Neutrophil (primary cell): ENCODE measurements around the gene CA10.

Experiments used
- H3K27ac ChIP-seq: fragments of 200-600 bp; sonication (generic); 2 replicates; pipeline ENCODE4 v1.5.1; 2016; ENCODE audit warnings: mild to moderate bottlenecking, moderate library complexity
- H3K27me3 ChIP-seq: fragments of 200-600 bp; sonication (generic); 2 replicates; pipeline ENCODE4 v1.6.0; 2016; ENCODE audit warnings: mild to moderate bottlenecking
- H3K36me3 ChIP-seq: fragments of 200-600 bp; sonication (generic); 2 replicates; pipeline ENCODE4 v1.5.1; 2017
- H3K4me1 ChIP-seq, 2 experiments: fragments of 200-600 bp in 1 of 2; sonication (generic) in 1 of 2; 1 replicate in 1 of 2; 2 replicates in 1 of 2; pipeline versions ENCODE4 v1.5.1 to v1.6.1; 2013 to 2016; ENCODE audit warnings: low read depth in 1 of 2, low read length in 1 of 2, mild to moderate bottlenecking in 1 of 2, moderate library complexity in 1 of 2; ENCODE audit not compliant: control insufficient read depth in 1 of 2, insufficient read depth in 1 of 2
- H3K4me3 ChIP-seq, 2 experiments: fragments of 200-600 bp in 1 of 2; sonication (generic) in 1 of 2; 1 replicate in 1 of 2; 2 replicates in 1 of 2; pipeline ENCODE4 v1.5.1; 2013 to 2016; ENCODE audit warnings: low read depth in 1 of 2, low read length in 1 of 2, mild to moderate bottlenecking in 1 of 2, moderate library complexity in 1 of 2
- H3K9me3 ChIP-seq: fragments of 200-600 bp; sonication (generic); 2 replicates; pipeline ENCODE4 v1.5.1; 2016
- TF ChIP-seq, protein P1 (sequence below): fragments of 200-600 bp; sonication (generic); IDR thresholded peaks from 2 replicates; pipeline ENCODE4 v1.5.1; 2016; ENCODE audit warnings: antibody characterized with exemption

CA10 gene

DNA sequence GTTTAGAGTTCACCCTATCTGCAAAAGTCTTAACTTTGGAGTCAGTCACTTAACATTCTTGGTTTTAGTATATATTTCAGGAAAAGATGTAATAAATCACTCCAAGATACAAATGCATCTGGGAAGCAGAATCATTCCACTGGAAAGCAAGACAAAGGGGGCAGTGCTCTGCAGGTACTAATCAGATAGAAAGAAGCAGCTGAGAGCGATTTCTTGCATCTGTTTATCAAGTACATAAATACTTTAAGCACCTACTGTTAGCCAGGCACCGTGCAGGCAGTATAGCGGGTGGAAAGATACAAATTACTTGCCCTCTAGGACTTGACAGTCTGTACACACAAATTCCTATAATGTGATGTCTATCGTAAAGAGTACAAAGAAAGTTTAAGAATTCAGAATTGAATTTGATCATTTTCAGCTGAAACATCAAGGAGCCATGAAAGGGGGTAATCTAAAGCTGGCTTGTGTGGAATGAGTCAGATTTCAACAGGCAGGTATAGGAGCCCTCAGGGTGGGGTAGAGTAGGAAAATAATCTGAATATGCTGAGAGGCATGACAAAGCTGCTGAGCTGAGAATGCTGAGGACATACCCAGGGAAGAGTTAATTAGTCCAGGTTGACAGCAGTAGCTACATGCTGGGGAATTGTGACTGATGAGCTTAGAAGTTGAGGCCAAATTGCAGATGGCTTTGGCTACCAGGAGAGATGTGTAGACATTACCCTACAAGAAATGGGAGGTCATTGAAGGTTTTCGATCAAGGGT is 110.2 kb downstream of the CA10 start:
- H3K4me1 ChIP-seq, result no peaks in the 10 kb centered on the region
- H3K27me3 ChIP-seq, result no peaks in the 10 kb centered on the region
- no peak overlapping the region for H3K27ac ChIP-seq
- no peaks in the 10 kb centered on the region for H3K9me3 ChIP-seq
- TF ChIP-seq, protein P1, sequence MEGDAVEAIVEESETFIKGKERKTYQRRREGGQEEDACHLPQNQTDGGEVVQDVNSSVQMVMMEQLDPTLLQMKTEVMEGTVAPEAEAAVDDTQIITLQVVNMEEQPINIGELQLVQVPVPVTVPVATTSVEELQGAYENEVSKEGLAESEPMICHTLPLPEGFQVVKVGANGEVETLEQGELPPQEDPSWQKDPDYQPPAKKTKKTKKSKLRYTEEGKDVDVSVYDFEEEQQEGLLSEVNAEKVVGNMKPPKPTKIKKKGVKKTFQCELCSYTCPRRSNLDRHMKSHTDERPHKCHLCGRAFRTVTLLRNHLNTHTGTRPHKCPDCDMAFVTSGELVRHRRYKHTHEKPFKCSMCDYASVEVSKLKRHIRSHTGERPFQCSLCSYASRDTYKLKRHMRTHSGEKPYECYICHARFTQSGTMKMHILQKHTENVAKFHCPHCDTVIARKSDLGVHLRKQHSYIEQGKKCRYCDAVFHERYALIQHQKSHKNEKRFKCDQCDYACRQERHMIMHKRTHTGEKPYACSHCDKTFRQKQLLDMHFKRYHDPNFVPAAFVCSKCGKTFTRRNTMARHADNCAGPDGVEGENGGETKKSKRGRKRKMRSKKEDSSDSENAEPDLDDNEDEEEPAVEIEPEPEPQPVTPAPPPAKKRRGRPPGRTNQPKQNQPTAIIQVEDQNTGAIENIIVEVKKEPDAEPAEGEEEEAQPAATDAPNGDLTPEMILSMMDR, result no peak
- H3K36me3 ChIP-seq, result no peaks in the 10 kb centered on the region
- no peak overlapping the region for H3K4me3 ChIP-seq

GRCh38 chr17:52047086-52047485 is 111.4 kb downstream of the CA10 start:
- Histone ChIP-seq H3K4me1 (no peaks in the 10 kb centered on the region), H3K36me3 (no peaks in the 10 kb centered on the region), H3K27me3 (no peaks in the 10 kb centered on the region), H3K4me3 (no peak overlapping the region), H3K9me3 (no peaks in the 10 kb centered on the region), H3K27ac (no peak overlapping the region)
- TF ChIP-seq, protein P1, result no peak

DNA sequence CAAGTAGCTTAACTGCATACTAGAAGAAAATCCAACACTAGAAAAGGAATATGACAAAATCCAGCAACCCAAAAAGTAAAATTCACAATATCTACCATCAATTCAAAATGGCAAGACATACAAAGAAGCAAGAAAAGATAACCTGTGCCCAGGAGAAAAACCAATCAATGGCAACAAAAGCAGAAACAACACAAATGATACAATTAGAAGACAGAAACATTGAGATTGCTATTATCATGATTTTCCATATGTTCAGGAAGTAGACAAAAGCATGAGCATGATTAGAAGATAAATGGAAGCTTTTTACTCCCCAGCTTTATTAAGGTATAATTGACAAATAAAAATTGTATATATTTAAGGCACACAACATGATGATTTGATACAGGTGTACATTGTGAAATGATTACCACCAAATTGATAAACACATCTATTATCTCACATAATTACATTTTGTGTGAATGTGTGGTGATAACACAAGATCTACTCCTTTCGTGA is 117.3 kb downstream of the CA10 start:
- TF ChIP-seq, protein P1, result no peak
- H3K9me3 ChIP-seq, result no peaks in the 10 kb centered on the region
- H3K27me3 ChIP-seq, result no peaks in the 10 kb centered on the region
- no peaks in the 10 kb centered on the region for H3K36me3 ChIP-seq
- no peaks in the 10 kb centered on the region for H3K4me1 ChIP-seq
- H3K4me3 ChIP-seq, result no peak overlapping the region
- no peak overlapping the region for H3K27ac ChIP-seq

- H3K4me1 ChIP-seq, result no peaks in the 10 kb centered on the region
- TF ChIP-seq, protein P1, result no peak
Measured at GRCh38 chr17:52036416-52036815, 122.1 kb downstream of the CA10 start.

DNA sequence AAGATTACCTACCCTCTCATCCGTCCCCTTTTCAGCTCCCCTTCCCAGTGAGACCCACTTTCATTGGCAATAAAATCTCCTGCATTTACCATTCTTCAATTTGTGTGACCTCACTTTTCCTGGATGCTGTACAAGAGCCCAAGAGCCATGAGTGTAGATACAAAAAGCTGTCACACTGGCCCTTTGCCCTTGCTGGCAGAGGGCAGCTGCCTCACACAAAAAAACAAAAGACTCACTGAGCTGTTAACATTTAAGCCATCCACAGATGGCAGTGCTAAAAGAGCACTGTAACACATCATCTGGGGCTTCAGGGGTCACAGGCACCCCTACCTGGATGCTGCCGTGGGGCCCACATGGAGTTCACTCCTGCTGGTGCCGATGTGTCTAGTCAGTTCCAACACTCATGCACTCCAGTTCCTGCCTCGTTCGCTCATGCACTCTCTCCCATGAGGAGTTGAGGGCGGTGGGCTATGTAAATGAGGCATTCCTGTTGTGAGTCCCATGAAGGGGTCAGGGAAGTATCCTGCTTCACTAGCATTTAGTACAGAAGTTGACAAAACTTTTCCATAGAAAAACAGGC is 123.1 kb downstream of the CA10 start:
- no peaks in the 10 kb centered on the region for H3K4me1 ChIP-seq
- TF ChIP-seq, protein P1, result no peak
- no peaks in the 10 kb centered on the region for H3K9me3 ChIP-seq
- no peak overlapping the region for H3K4me3 ChIP-seq
- H3K36me3 ChIP-seq, result no peaks in the 10 kb centered on the region
- no peaks in the 10 kb centered on the region for H3K27me3 ChIP-seq
- no peak overlapping the region for H3K27ac ChIP-seq

More at GRCh38 chr17:52036416-52036815, 122.1 kb downstream of the CA10 start:
- H3K36me3 ChIP-seq, result no peaks in the 10 kb centered on the region
- H3K27me3 ChIP-seq, result no peaks in the 10 kb centered on the region
- H3K4me3 ChIP-seq, result no peak overlapping the region
- H3K9me3 ChIP-seq, result no peaks in the 10 kb centered on the region
- H3K27ac ChIP-seq, result no peak overlapping the region
